ENCODE results near the gene TBC1D10A.

TBC1D10A gene

GRCh38 chr22:30297991-30298701, 28.6 kb downstream of the TBC1D10A start:
- no peak for DNase-seq

- DNase-seq = no peak
Observed at GRCh38 chr22:30297276-30297990, 29.3 kb downstream of the TBC1D10A start.

- DNase-seq = no peak
Observed at GRCh38 chr22:30296833-30297232, 29.9 kb downstream of the TBC1D10A start.

GRCh38 chr22:30296324-30296723, 30.4 kb downstream of the TBC1D10A start:
- no peak for DNase-seq

- no peak for DNase-seq
Observed at GRCh38 chr22:30295576-30295975, 31.2 kb downstream of the TBC1D10A start.

- no peak for DNase-seq
Observed at GRCh38 chr22:30294830-30295229, 31.9 kb downstream of the TBC1D10A start.

GRCh38 chr22:30294066-30294465, 32.7 kb downstream of the TBC1D10A start:
- DNase-seq = no peak

- DNase-seq = no peak
Observed at GRCh38 chr22:30293026-30293425, 33.7 kb downstream of the TBC1D10A start.

- no peak for DNase-seq
Observed at GRCh38 chr22:30292069-30292970, 34.4 kb downstream of the TBC1D10A start.

GRCh38 chr22:30291058-30291892, 35.5 kb downstream of the TBC1D10A start:
- DNase-seq = no peak

- DNase-seq = no peak
Observed at GRCh38 chr22:30290342-30291057, 36.2 kb downstream of the TBC1D10A start.

GRCh38 chr22:30289980-30290313, 36.8 kb downstream of the TBC1D10A start:
- no peak for DNase-seq

GRCh38 chr22:30289141-30289979, 37.4 kb downstream of the TBC1D10A start, which contains the start of gene CASTOR1:
TSS of gene CASTOR1 (minus strand) at chr22:30289505. CDS start at chr22:30289497, 8 bp downstream.
- peak; percentile 91 for DNase-seq

- DNase-seq = no peak
Observed at GRCh38 chr22:30288419-30289140, 38.2 kb downstream of the TBC1D10A start.

- DNase-seq = peak; percentile 78
Observed at GRCh38 chr22:30287648-30288418, 38.9 kb downstream of the TBC1D10A start.

- DNase-seq = peak; percentile 41
Observed at GRCh38 chr22:30286813-30287647, 39.7 kb downstream of the TBC1D10A start.

- DNase-seq = no peak
Observed at GRCh38 chr22:30286331-30286730, 40.4 kb downstream of the TBC1D10A start.

GRCh38 chr22:30285846-30286200, 40.9 kb downstream of the TBC1D10A start:
- no peak for DNase-seq

Data from MV-4-11 (cell line).